ENCODE data around the gene SOAT2. TPM values are rescaled to one million over a fixed set of nuclear protein-coding genes. Genes with fewer than 3 reads are reported as not detected.

The SOAT2 gene, protein sequence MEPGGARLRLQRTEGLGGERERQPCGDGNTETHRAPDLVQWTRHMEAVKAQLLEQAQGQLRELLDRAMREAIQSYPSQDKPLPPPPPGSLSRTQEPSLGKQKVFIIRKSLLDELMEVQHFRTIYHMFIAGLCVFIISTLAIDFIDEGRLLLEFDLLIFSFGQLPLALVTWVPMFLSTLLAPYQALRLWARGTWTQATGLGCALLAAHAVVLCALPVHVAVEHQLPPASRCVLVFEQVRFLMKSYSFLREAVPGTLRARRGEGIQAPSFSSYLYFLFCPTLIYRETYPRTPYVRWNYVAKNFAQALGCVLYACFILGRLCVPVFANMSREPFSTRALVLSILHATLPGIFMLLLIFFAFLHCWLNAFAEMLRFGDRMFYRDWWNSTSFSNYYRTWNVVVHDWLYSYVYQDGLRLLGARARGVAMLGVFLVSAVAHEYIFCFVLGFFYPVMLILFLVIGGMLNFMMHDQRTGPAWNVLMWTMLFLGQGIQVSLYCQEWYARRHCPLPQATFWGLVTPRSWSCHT
- total RNA-seq, result not detected in 2 replicates

DNA sequence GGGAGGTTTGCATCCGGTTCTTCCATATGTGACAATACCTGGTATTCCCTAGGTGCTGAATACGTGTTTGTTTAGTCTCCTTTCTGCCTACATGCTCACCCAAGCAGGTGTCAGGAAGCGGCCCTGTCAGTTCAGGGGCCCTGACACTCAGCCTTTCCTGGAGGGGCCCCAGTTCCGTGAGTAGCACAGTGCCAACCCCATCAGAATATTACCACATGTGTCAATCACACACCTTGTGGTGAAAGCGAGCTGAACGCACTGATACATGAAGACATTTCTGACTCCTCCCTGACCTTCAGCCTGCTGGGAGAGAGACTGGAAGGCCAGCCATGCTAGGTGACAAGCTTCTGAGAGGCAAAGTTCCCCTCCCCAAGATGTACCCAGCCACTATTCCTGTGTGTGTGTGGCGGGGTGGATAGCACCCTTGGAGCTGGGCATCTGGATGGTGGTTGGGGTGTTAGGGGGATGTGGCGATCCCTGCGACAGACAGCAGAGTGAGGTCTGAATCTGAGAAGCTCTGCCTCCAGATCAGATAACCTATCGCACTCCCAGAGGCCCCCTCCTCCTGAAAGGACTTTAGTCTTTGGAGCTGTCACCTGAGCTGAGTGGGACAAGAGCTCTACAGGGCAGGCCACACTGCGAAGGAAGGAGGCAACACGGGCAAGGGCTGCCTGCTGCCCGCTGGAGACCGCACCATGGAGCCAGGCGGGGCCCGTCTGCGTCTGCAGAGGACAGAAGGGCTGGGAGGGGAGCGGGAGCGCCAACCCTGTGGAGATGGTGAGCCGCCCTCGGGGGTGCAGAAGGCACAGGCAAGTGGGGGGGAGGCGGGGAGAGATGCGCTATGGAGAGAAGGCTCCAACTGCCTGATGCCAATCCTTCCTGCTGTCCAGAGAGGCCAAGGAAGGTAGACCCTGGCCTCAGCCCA, at the start of gene SOAT2:
TSS of gene SOAT2 (plus strand) at position 604 of the 925 bp plus-strand sequence. CDS start at position 696, 92 bp downstream.

DNA sequence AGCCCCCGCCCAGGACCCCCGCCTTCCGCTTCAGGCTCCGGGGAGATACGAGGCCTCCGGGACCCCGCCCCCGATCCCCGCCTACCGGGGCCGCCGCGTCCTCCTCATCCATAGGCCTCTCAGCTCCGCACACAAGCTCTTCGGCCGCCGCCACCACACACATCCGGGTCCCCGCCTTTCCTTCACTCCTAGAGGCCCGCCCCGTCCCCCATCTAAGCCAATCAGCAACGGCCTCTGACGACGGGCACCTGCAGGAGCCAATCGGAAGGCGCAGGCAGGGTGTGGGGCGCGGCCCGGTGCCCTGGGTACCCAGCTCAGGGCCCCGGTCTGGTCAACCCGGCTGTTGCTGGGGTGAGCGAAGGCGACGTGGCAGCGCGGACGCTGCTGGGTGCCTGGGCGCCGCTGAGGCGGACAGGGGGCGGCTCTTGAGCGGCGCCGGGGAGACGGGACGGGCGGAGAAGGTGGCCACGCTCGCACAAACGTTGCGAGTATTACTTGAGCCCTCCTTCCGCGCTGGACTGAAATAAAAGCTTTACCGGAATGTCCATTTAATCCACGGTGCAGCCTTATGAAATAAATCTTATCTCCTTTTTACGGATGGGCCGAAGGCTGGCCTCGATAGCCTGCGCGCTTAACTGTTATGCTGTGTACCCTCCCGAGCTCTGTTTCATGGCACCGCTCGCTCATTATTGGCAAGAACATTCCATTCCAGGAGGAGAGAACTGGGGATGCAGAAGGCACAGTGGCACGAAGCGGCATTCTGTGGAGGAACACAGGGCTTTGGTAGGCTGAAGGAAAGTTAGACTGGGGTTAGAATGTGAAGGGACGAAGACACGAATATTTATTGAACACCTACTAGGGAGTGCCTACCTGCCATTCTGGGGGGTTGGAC, 23.8 kb upstream of the SOAT2 start, which contains the start of gene SPRYD3:
TSS of gene SPRYD3 (minus strand) at position 165 of the 892 bp plus-strand sequence. CDS start at position 108, 57 bp downstream.

DNA sequence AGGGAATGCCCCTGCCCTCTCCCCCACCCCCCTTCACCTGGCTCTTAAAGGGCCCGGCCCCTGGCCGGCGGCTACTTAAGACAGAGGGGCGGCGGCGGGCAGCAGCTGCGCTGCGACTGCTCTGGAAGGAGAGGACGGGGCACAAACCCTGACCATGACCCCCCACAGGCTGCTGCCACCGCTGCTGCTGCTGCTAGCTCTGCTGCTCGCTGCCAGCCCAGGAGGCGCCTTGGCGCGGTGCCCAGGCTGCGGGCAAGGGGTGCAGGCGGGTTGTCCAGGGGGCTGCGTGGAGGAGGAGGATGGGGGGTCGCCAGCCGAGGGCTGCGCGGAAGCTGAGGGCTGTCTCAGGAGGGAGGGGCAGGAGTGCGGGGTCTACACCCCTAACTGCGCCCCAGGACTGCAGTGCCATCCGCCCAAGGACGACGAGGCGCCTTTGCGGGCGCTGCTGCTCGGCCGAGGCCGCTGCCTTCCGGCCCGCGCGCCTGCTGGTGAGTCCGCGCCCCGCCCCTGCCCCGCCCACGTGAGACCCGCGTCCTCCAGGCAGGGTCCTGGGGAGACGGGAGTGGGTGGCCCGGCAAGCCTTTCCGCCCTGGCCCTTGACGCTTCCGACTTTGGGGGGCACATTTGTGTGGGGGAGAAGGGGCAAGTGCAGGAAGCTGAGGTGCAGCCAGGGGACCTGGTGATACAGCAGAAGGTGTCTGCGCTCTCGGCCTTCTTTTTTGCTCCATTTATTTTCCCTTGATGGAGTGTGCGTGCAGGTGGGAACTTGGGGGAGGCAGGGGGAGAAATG, 5.5 kb upstream of the SOAT2 start, which contains the start of gene IGFBP6:
TSS of gene IGFBP6 (plus strand) at position 104 of the 790 bp plus-strand sequence. CDS start at position 155, 51 bp downstream.

Other genes with a start within 250 kb of the SOAT2 start
- gene KRT8, start 198.4 kb upstream of the SOAT2 start, total RNA-seq, result 3.7 and 8.6 TPM in 2 replicates
- 118 and 172 TPM in 2 replicates for gene KRT18, start 154.4 kb upstream of the SOAT2 start, total RNA-seq
- gene EIF4B, start 97.0 kb upstream of the SOAT2 start, total RNA-seq, result 880 and 1,059 TPM in 2 replicates
- 24.3 and 36.3 TPM in 2 replicates for gene TNS2, start 53.4 kb upstream of the SOAT2 start, total RNA-seq
- gene SPRYD3, start 24.1 kb upstream of the SOAT2 start, total RNA-seq, result 15.1 and 18.6 TPM in 2 replicates
- gene IGFBP6, start 5.8 kb upstream of the SOAT2 start, total RNA-seq, result 7.0 and 44.7 TPM in 2 replicates
- gene ZNF740, start 77.2 kb downstream of the SOAT2 start, total RNA-seq, result 10.5 and 17.9 TPM in 2 replicates
- 3.2 and 9.0 TPM in 2 replicates for gene CSAD, start 77.4 kb downstream of the SOAT2 start, total RNA-seq
- gene ITGB7, start 103.8 kb downstream of the SOAT2 start, total RNA-seq, result 0.49 TPM in 1 of 2 replicates, not detected in the other
- 8.9 and 16.0 TPM in 2 replicates for gene RARG, start 128.7 kb downstream of the SOAT2 start, total RNA-seq
- gene ESPL1, start 164.8 kb downstream of the SOAT2 start, total RNA-seq, result 8.7 and 9.4 TPM in 2 replicates
- gene PFDN5, start 192.1 kb downstream of the SOAT2 start, total RNA-seq, result 379 and 467 TPM in 2 replicates
- gene MYG1, start 196.2 kb downstream of the SOAT2 start, total RNA-seq, result 26.3 and 37.1 TPM in 2 replicates
- 26.6 and 42.4 TPM in 2 replicates for gene AAAS, start 218.1 kb downstream of the SOAT2 start, total RNA-seq
- gene SP7, start 232.9 kb downstream of the SOAT2 start, total RNA-seq, result not detected in 2 replicates

Measured in bladder microvascular endothelial cell (primary cell).